Retinal pigment epithelial cell (primary cell): Measurements from ENCODE around the gene PTPRN2.

Experiments used
- DNase-seq: peaks from one replicate; pipeline ENCODE4 v3.0.0-alpha.2; 2010; ENCODE audit warnings: low read depth
- H3K4me3 ChIP-seq: 2 replicates; pipeline ENCODE4 v1.5.1; 2011; ENCODE audit warnings: mild to moderate bottlenecking, low read length, control low read depth, moderate library complexity
- TF ChIP-seq, protein P1 (sequence below): conservative IDR thresholded peaks from 2 replicates; pipeline ENCODE4 v1.5.1; 2011; ENCODE audit warnings: low read depth, low read length, control low read depth, inconsistent platforms

PTPRN2 gene

DNA sequence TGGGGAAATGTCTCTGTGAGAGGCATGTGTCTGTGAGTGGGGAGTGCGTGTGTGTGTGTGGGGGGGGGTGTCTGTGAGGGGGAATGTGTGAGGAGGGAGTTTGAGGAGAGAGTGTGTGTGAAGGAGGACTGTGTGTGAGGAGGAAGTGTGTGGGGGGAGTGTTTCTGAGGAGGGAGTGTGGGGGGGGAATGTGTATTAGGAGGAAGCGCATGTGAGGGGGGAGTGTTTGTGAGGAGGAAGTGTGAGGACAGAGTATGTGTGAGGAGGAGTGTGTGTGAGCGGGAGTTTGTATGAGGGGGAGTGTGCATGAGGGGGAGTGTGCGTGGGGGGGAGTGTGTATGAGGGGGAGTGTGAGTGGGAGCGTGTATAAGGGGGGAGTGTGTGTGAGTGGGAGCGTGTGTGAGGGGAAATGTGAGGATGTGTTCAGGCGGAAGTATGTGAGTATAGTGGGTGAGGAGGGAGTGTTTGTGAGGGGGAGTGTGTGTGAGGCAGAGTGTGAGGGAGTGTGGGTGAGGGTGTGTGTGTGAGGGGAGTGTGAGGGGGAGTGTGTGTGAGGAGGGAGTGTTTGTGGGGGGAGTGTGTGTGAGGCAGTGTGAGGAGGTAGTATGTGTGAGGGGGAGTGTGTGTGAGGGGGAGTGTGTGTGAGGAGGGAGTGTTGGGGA, 21.8 kb upstream of the PTPRN2 start:
- no peak for DNase-seq
- H3K4me3 ChIP-seq: no peak overlapping the region
- TF ChIP-seq, protein P1, sequence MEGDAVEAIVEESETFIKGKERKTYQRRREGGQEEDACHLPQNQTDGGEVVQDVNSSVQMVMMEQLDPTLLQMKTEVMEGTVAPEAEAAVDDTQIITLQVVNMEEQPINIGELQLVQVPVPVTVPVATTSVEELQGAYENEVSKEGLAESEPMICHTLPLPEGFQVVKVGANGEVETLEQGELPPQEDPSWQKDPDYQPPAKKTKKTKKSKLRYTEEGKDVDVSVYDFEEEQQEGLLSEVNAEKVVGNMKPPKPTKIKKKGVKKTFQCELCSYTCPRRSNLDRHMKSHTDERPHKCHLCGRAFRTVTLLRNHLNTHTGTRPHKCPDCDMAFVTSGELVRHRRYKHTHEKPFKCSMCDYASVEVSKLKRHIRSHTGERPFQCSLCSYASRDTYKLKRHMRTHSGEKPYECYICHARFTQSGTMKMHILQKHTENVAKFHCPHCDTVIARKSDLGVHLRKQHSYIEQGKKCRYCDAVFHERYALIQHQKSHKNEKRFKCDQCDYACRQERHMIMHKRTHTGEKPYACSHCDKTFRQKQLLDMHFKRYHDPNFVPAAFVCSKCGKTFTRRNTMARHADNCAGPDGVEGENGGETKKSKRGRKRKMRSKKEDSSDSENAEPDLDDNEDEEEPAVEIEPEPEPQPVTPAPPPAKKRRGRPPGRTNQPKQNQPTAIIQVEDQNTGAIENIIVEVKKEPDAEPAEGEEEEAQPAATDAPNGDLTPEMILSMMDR: no peak

DNA sequence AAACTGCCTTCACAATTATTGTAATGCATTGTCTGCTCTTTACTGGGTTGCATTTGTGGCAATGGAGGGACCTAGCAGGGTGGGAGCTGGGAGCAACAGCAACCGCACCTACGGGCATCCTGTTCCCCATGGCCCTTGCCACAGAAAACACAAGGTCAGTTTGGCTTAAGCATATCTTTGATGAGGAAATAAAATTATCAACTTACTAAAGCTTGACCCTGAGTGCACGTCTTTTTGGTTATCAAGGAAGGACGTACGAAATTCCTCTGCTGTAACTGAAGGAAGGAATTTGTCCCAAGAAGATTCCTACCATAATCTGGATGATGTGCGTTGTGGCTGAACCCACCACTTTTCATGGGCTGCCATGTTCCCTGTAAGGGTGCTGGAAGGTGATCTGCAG, 19.9 kb upstream of the PTPRN2 start:
- DNase-seq: no peak
- TF ChIP-seq, protein P1: no peak
- H3K4me3 ChIP-seq: no peak overlapping the region

DNA sequence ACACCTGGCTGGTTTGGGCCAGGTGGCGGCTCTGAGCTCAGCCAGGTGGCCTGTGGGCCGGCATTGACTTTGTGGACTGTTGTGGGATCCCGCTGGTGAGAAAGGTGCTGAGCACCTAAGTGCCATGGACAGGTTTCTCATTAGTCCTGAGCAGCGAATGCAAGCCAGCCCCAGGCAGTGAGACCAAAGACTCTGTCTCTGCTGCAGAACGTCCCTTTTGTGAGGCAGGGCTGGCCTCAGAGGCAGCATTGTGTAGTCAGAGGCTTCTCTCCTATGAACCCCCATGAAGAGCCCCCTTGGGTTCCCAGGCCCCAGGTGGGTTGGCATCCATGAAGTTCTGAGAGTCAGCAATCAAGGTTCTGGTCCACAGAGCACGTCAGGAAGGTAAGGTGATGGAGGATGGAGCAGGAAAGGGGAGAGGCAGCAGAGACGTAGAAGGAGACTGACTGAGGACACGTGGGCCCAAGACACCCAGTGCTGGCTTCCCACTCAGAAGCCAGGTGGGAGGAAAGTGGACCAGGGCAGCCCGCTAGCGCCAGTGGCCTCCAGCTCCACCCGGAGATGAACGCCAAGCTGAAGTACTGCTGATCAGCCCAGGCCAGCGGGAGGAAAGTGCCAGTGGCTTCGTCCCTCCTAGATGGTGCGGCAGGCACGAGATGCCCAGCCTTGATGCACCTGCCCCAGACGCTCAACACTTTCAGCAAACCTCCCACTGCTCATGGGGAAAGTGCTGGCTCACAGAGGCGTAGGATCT, 19.2 kb upstream of the PTPRN2 start:
- H3K4me3 ChIP-seq: no peak overlapping the region
- TF ChIP-seq, protein P1: no peak
- no peak for DNase-seq

DNA sequence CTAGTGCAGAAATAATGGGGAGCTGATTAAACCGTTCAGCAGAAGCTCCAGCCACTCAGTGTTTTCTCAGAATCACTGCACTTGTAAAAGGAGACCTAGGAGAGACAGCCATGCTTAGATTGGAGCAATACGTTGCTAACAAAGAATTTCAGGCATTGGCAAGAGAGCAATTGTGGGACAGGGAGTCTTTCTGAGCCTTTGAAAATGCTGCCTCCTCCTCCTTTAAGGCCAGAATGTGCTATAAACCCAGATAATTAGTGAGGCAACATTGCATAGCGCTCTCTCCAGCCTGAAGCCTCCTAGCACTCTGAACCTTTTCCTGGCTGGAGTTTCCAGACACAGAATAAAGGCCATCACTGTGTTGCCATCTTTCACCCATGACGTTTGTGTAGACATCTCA, 18.5 kb upstream of the PTPRN2 start:
- DNase-seq: no peak
- TF ChIP-seq, protein P1: no peak

DNA sequence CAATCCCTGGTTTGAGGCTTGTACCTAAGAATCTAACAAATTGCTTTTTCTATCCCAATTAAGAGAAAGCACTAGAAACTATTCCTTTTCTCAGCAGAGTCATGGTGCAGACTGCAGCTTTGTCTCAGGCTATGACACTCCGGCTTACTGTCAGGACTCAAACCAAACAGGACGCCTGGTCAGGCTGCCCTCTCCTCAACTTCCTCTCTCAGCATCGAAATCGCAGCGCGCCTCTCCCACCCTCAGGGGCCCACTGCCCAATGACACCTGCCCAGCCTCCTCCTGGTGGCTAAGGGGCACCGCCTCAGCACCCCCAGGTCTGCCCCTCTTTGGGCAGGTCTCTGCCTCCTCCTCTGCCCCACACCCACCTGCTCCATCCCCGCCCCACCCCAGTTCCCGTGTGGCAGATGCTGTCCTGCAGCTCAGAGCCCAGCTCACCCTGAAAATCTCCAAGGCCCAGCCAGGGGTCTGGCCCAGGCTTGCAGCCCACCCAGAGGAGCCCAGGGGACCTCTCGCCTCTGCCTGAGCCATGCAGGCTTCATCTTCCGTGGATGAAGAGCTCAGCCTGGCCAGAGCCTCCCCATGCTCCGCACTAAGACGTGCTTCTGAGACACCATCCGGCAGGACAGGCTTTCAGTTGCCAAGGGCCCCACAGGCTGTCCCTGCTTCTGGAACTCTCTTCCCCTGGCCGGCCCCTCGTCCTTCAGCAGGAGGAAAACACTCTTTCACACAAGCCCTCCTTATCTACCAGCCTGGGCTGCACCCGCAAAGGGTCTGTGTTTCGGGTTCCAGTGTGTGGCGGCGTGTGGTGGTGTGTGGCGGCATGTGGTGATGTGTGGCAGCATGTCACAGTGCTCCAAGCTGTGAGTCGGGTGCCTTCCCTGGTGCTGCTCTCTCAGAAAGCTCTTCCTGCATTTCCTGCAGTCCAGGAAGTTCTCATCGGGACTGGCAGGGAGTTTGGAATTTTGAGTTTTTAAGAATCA, 16.4 kb upstream of the PTPRN2 start:
- H3K4me3 ChIP-seq: no peak overlapping the region

More for the DNA sequence above, 18.5 kb upstream of the PTPRN2 start:
- H3K4me3 ChIP-seq: no peak overlapping the region

More for the DNA sequence above, 16.4 kb upstream of the PTPRN2 start:
- no peak for DNase-seq
- TF ChIP-seq, protein P1: no peak
